ENCODE measurements around the gene NRL. TPM values are rescaled to one million over a fixed set of nuclear protein-coding genes. Genes with fewer than 3 reads are reported as not detected.

The NRL gene
- total RNA-seq, 1 experiment from 2014 or later = 2.5 TPM

GRCh38 chr14:24060443-24060842 lies 54.3 kb downstream of the NRL start:
- no peak for DNase-seq
- Histone ChIP-seq H3K4ac (ENCODE audit: low read depth, low read length) (no peak overlapping the region), H3K27ac (ENCODE audit: insufficient read length, low read depth, low read length) (no peak overlapping the region), H3K56ac (ENCODE audit: insufficient read length, low read depth, low read length) (no peak overlapping the region), H2AK5ac (ENCODE audit: insufficient read length, low read length) (no peak overlapping the region), H3K4me2 (ENCODE audit: insufficient read depth, insufficient read length, low read length) (no peak overlapping the region), H3T11ph (ENCODE audit: low read length) (no peak overlapping the region), H3K14ac (ENCODE audit: insufficient read depth, low read length) (no peak overlapping the region), H3K27me3 (ENCODE audit: insufficient read depth, low read length) (no peaks in the 10 kb centered on the region), H2AFZ (ENCODE audit: low read length) (no peak overlapping the region), H2BK15ac (ENCODE audit: low read depth, low read length) (no peak overlapping the region), H3K79me2 (ENCODE audit: insufficient read depth, low read length) (no peaks in the 10 kb centered on the region), H2BK20ac (ENCODE audit: low read depth, low read length, poor library complexity, severe bottlenecking) (no peak overlapping the region), H3K9me3 (ENCODE audit: control insufficient read depth, low read depth, low read length) (no peaks in the 10 kb centered on the region), H4K8ac (replicated peaks; ENCODE audit: insufficient read length, low read depth, low read length) (no peak overlapping the region), H4K20me1 (ENCODE audit: control insufficient read depth, insufficient read depth, insufficient read length) (peaks cover 2% of the 10 kb centered on the region), H3K4me1 (ENCODE audit: insufficient read depth, low read length) (no peaks in the 10 kb centered on the region), H3K9ac (ENCODE audit: extremely low read depth, insufficient read length, low read length) (no peak overlapping the region), H2BK120ac (ENCODE audit: low read depth, low read length, poor library complexity, severe bottlenecking) (no peak overlapping the region), H2BK12ac (ENCODE audit: insufficient read length, low read depth, low read length) (no peak overlapping the region), H3K79me1 (ENCODE audit: insufficient read depth, low read depth, low read length, poor library complexity, severe bottlenecking) (no peaks in the 10 kb centered on the region), H3K23me2 (ENCODE audit: insufficient read length, low read depth, low read length, poor library complexity, severe bottlenecking) (no peaks in the 10 kb centered on the region), H2BK5ac (ENCODE audit: insufficient read length, low read length) (no peak overlapping the region), H4K91ac (ENCODE audit: insufficient read length, low read depth, low read length) (no peak overlapping the region), H4K5ac (ENCODE audit: insufficient read length, low read depth, low read length) (no peak overlapping the region), H3K23ac (ENCODE audit: insufficient read length, low read depth, low read length) (no peak overlapping the region), H3K18ac (ENCODE audit: insufficient read length, low read depth, low read length) (no peak overlapping the region)
- Mint-ChIP-seq H3K4me3 (peak overlapping the region in 1 of 2 experiments; percentile 10; a peak in 1 of 5 replicates), H3K36me3 (ENCODE audit: insufficient read depth in 1 of 3, low read depth in 3 of 3) (peaks cover 3 to 7% (median 4%) of the 10 kb centered on the region in 3 experiments; a peak in 5 of 7 replicates), H3K9me3 (no peaks in the 10 kb centered on the region), H3K4me1 (peaks cover 2 to 11% of the 10 kb centered on the region in 2 experiments; a peak in 3 of 4 replicates), H3K27me3 (ENCODE audit: low read depth) (no peaks in the 10 kb centered on the region; the same call in 1 of the 2 replicates), H3K27ac (no peak overlapping the region)
- no peak for TF ChIP-seq CTCF (conservative IDR thresholded peaks at IDR 0.05)
- WGBS (ENCODE audit: extremely low coverage, insufficient read length, low lambda C conversion rate) = no CpG with 5 or more reads among the region's 10 CpGs

Measured in H9 (cell line).